Stimulated activated CD8-positive, alpha-beta memory T cell treated with anti-CD3 and anti-CD28 coated beads, Interleukin-4, amount 100 ng/mL, for 1 hour (primary cell): Measurements from ENCODE around the gene COMMD10.

ENCODE experiments used
- DNase-seq, 2 donors: peaks; one replicate each; pipeline ENCODE4 v3.0.0-alpha.2; 2020; ENCODE audit warnings: low read depth in 2 of 2, low spot score in 1 of 2

COMMD10 gene

GRCh38 chr5:116289276-116289675 lies 204.5 kb downstream of the COMMD10 start:
- DNase-seq = no peak

GRCh38 chr5:116291271-116291670 lies 206.4 kb downstream of the COMMD10 start:
- no peak for DNase-seq

- no peak for DNase-seq
Observed at GRCh38 chr5:116292321-116292720, 207.5 kb downstream of the COMMD10 start.

GRCh38 chr5:116296335-116297072 lies 211.7 kb downstream of the COMMD10 start:
- no peak for DNase-seq

- no peak for DNase-seq
Observed at GRCh38 chr5:116297296-116297814, 212.5 kb downstream of the COMMD10 start.

GRCh38 chr5:116299746-116300640 lies 215.2 kb downstream of the COMMD10 start:
- DNase-seq = no peak

- DNase-seq = no peak
Observed at GRCh38 chr5:116301110-116301509, 216.3 kb downstream of the COMMD10 start.

- no peak for DNase-seq
Observed at GRCh38 chr5:116303340-116303739, 218.5 kb downstream of the COMMD10 start.

- no peak for DNase-seq
Observed at GRCh38 chr5:116303810-116304209, 219.0 kb downstream of the COMMD10 start.

- no peak for DNase-seq
Observed at GRCh38 chr5:116305899-116306298, 221.1 kb downstream of the COMMD10 start.

GRCh38 chr5:116306846-116307245 lies 222.0 kb downstream of the COMMD10 start:
- DNase-seq = no peak

GRCh38 chr5:116308391-116308790 lies 223.6 kb downstream of the COMMD10 start:
- DNase-seq = no peak

- no peak for DNase-seq
Observed at GRCh38 chr5:116313366-116313765, 228.5 kb downstream of the COMMD10 start.

- no peak for DNase-seq
Observed at GRCh38 chr5:116315531-116315930, 230.7 kb downstream of the COMMD10 start.

GRCh38 chr5:116318091-116318854 lies 233.4 kb downstream of the COMMD10 start:
- no peak for DNase-seq

- DNase-seq = no peak
Observed at GRCh38 chr5:116320486-116320885, 235.7 kb downstream of the COMMD10 start.

GRCh38 chr5:116329503-116329902 lies 244.7 kb downstream of the COMMD10 start:
- DNase-seq = no peak

- DNase-seq = no peak
Observed at GRCh38 chr5:116340799-116341198, 256.0 kb downstream of the COMMD10 start.
